Naive thymus-derived CD4-positive, alpha-beta T cell (primary cell): ENCODE data around the gene LIMS2. TPM values are rescaled to one million over a fixed set of nuclear protein-coding genes. Genes with fewer than 3 reads are reported as not detected.

Experiments used
- ATAC-seq: fragments of 150-1000 bp; cut with Tn5 transposase; 2 replicates; pipeline ENCODE4 v1.10.0; 2021; ENCODE audit warnings: mild to moderate bottlenecking, moderate library complexity
- CTCF ChIA-PET: fragments of 350-600 bp; sonication (Branson Sonifier 250); formaldehyde crosslinking; loops from one replicate; lab custom pipeline; 2021; ENCODE audit warnings: antibody characterized with exemption; lab: Charles Lee
- POLR2A ChIA-PET: fragments of 350-600 bp; sonication (Branson Sonifier 250); formaldehyde crosslinking; loops from one replicate; lab custom pipeline; 2021; ENCODE audit warnings: antibody characterized with exemption, inconsistent platforms; lab: Charles Lee
- DNase-seq, 9 donors: peaks; one replicate each; pipeline versions ENCODE4 v3.0.0 to v3.0.0-alpha.2; 2020 to 2022; ENCODE audit warnings: mixed read lengths in 1 of 9
- H3K27ac ChIP-seq: one replicate; pipeline ENCODE4 v1.7.0; 2013; ENCODE audit warnings: mild to moderate bottlenecking, low read depth, low read length, moderate library complexity
- H3K27me3 ChIP-seq, 2 donors: one replicate each; pipeline ENCODE4 v1.7.0; 2013; ENCODE audit warnings: low read length in 2 of 2, mild to moderate bottlenecking in 2 of 2, moderate library complexity in 2 of 2; ENCODE audit not compliant: control insufficient read depth in 2 of 2, insufficient read depth in 2 of 2
- H3K36me3 ChIP-seq, 3 experiments: 1 replicate in 2 of 3; 2 replicates in 1 of 3; pipeline ENCODE4 v1.7.0; 2013; ENCODE audit warnings: low read length in 3 of 3, mild to moderate bottlenecking in 3 of 3, moderate library complexity in 1 of 3; ENCODE audit not compliant: insufficient read depth in 3 of 3, control insufficient read depth in 2 of 3
- H3K4me1 ChIP-seq, 2 donors: one replicate each; pipeline ENCODE4 v1.7.0; 2013; ENCODE audit warnings: low read length in 2 of 2, mild to moderate bottlenecking in 2 of 2, moderate library complexity in 1 of 2; ENCODE audit not compliant: control insufficient read depth in 2 of 2, insufficient read depth in 2 of 2
- H3K4me3 ChIP-seq: 2 replicates; pipeline ENCODE4 v1.7.0; 2013; ENCODE audit warnings: mild to moderate bottlenecking, low read length
- H3K9me3 ChIP-seq, 3 experiments: 1 replicate in 2 of 3; 2 replicates in 1 of 3; pipeline ENCODE4 v1.7.0; 2013; ENCODE audit warnings: low read length in 3 of 3; ENCODE audit not compliant: control insufficient read depth in 2 of 3
- H3K27ac Mint-ChIP-seq, 9 donors: one replicate each; pipeline ENCODE4 v1.8.0; 2020 to 2022; ENCODE audit warnings: mixed read lengths in 9 of 9, mild to moderate bottlenecking in 8 of 9, moderate library complexity in 5 of 9, inconsistent platforms in 2 of 9
- H3K27me3 Mint-ChIP-seq, 5 donors: one replicate each; pipeline ENCODE4 v1.8.0; 2021 to 2022; ENCODE audit warnings: mixed read lengths in 5 of 5, mild to moderate bottlenecking in 1 of 5
- H3K36me3 Mint-ChIP-seq, 5 donors: one replicate each; pipeline ENCODE4 v1.8.0; 2020 to 2022; ENCODE audit warnings: mixed read lengths in 5 of 5, mild to moderate bottlenecking in 3 of 5, inconsistent platforms in 1 of 5
- H3K4me1 Mint-ChIP-seq, 7 donors: one replicate each; pipeline ENCODE4 v1.8.0; 2020 to 2022; ENCODE audit warnings: mixed read lengths in 7 of 7, mild to moderate bottlenecking in 3 of 7, inconsistent platforms in 1 of 7
- H3K4me3 Mint-ChIP-seq, 10 donors: one replicate each; pipeline ENCODE4 v1.8.0; 2020 to 2022; ENCODE audit warnings: mild to moderate bottlenecking in 10 of 10, mixed read lengths in 10 of 10, moderate library complexity in 6 of 10, inconsistent platforms in 2 of 10
- H3K9me3 Mint-ChIP-seq, 11 donors: one replicate each; pipeline ENCODE4 v1.8.0; 2020 to 2022; ENCODE audit warnings: mixed read lengths in 11 of 11, mild to moderate bottlenecking in 4 of 11, inconsistent platforms in 1 of 11, moderate library complexity in 1 of 11
- intact Hi-C, 2 donors: fragments of 100-400 bp; cut with micrococcal nuclease; formaldehyde crosslinking; loops; one replicate each; pipeline ENCODE4 v1.15.1; 2023
- polyA plus RNA-seq, 2 donors: library from polyadenylated mRNA; unstranded; fragments of 300-500 nt; fragmentation: Illumina TruSeq; gene quantifications; one replicate each; pipeline ENCODE4 v1.2.3, GENCODE V29; 2021
- total RNA-seq, 6 experiments: library from RNA in 5 of 6; stranded (reverse) in 5 of 6; gene quantifications; 1 replicate in 5 of 6; 2 replicates in 1 of 6; pipeline ENCODE4 v1.2.3 and lab custom pipeline; 2021 to 2026

LIMS2 gene
- total and polyA plus RNA-seq, 7 experiments from 2014 or later, result 5.3 to 27.0 (median 11.0) TPM

DNA sequence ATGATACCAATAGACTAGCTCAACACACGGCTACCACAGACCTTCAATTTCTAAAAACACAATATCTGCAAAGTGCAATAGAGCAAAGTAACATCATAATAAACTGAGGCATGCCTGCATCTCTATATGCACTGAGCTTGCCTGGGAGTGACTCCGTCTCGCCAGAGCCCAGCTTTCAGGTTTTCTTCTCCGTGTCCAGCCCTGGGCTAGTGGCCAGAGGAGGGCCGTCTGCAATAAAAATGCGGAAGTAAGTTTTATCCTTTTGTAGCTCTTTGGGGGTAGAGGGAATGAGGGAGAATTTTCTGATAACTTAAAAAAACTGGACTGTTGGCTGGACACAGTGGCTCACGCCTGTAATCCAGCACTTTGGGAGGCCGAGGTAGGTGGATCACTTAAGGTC is 70.3 kb downstream of the LIMS2 start:
- intact Hi-C loops, result no loop called here
- Mint-ChIP-seq H3K4me1 (peaks cover 0 to 12% (median 7%) of the 10 kb centered on the region in 7 donors), H3K27me3 (peaks cover 0 to 3% (median 0%) of the 10 kb centered on the region in 5 donors), H3K4me3 (no peak overlapping the region), H3K27ac (peak overlapping the region in 1 of 9 donors; percentile 52), H3K9me3 (peaks cover 0 to 15% (median 5%) of the 10 kb centered on the region in 11 donors), H3K36me3 (peaks cover 0 to 13% (median 4%) of the 10 kb centered on the region in 5 donors)
- CTCF ChIA-PET, result interaction anchor here (2.1 kb wide), 1 partner anchor 14 kb away, joined by 9 read pairs; no protein-coding TSS in a partner anchor
- Histone ChIP-seq H3K9me3 (no peaks in the 10 kb centered on the region), H3K27me3 (no peaks in the 10 kb centered on the region), H3K4me1 (peaks cover 0 to 11% of the 10 kb centered on the region in 2 donors), H3K27ac (no peak overlapping the region), H3K36me3 (no peaks in the 10 kb centered on the region), H3K4me3 (no peak overlapping the region)
- POLR2A ChIA-PET, result interaction anchor here (1.1 kb wide), 1 partner anchor 37 kb away, joined by 3 read pairs; no protein-coding TSS in a partner anchor
- DNase-seq, result no peak
- no peak for ATAC-seq

DNA sequence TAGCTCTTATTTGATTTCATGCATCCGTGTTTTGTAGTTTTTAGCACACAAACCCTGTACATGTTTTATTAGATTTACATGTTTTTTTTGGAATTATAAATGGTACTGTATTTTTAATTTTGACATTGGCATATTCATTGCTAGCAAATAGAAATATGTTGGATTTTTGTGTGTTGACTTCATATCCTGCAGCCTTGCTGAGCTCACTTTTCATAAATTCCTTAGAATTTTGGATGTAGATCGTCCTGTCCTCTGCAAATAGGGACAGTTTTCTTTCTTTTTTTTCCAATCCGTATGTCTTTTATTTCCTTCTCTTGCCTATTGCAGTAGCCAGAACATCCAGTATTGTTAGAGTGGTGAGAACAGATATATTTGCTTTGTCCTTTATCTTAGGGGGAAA is 76.1 kb downstream of the LIMS2 start:
- CTCF ChIA-PET, result interaction anchor here (0.7 to 0.9 kb wide), 2 partner anchors 9 to 24 kb away, joined by 3 read pairs; no protein-coding TSS in a partner anchor
- peaks cover 0 to 3% (median 0%) of the 10 kb centered on the region in 5 donors for H3K27me3 Mint-ChIP-seq
- no peak overlapping the region for H3K4me3 ChIP-seq
- no peaks in the 10 kb centered on the region for H3K27me3 ChIP-seq
- no peak overlapping the region for H3K27ac Mint-ChIP-seq
- no peaks in the 10 kb centered on the region for H3K9me3 ChIP-seq
- POLR2A ChIA-PET, result no interaction called here
- peaks cover 0 to 14% (median 5%) of the 10 kb centered on the region in 11 donors for H3K9me3 Mint-ChIP-seq
- H3K36me3 ChIP-seq, result no peaks in the 10 kb centered on the region
- no peak for DNase-seq
- intact Hi-C loops, result no loop called here
- H3K27ac ChIP-seq, result no peak overlapping the region
- H3K4me1 ChIP-seq, result no peaks in the 10 kb centered on the region
- no peak for ATAC-seq
- H3K36me3 Mint-ChIP-seq, result peaks cover 0 to 15% (median 4%) of the 10 kb centered on the region in 5 donors
- peaks cover 0 to 14% (median 2%) of the 10 kb centered on the region in 7 donors for H3K4me1 Mint-ChIP-seq
- no peak overlapping the region for H3K4me3 Mint-ChIP-seq

DNA sequence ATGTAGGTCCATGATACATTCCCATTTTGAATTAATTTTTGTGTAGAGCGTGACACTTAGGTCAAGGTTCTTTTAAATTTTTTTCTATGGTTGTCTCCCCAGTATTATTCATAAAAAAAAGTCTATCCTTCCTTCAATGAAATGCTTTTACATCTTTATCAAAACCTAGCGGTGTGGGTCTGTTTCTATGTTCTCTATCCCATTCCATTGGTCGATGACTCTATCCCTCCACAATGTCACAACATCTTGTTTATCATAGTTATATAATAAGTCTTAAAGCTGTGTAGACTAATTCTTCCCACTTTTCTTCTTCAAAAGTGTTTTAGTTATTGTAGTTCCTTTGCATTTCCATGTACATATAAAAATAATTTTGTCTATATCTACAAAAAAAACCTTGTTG is 76.6 kb downstream of the LIMS2 start:
- no peak overlapping the region for H3K27ac Mint-ChIP-seq
- CTCF ChIA-PET, result interaction anchor here (0.9 kb wide), 1 partner anchor 8 kb away, joined by 3 read pairs; no protein-coding TSS in a partner anchor
- peaks cover 0 to 3% (median 0%) of the 10 kb centered on the region in 5 donors for H3K27me3 Mint-ChIP-seq
- H3K9me3 Mint-ChIP-seq, result peaks cover 0 to 13% (median 5%) of the 10 kb centered on the region in 11 donors
- no peaks in the 10 kb centered on the region for H3K4me1 ChIP-seq
- DNase-seq (no peak), ATAC-seq (no peak)
- POLR2A ChIA-PET, result no interaction called here
- no peak overlapping the region for H3K4me3 Mint-ChIP-seq
- H3K27me3 ChIP-seq, result no peaks in the 10 kb centered on the region
- H3K9me3 ChIP-seq, result no peaks in the 10 kb centered on the region
- intact Hi-C loops, result no loop called here
- no peak overlapping the region for H3K27ac ChIP-seq
- H3K4me3 ChIP-seq, result no peak overlapping the region
- H3K36me3 Mint-ChIP-seq, result peaks cover 0 to 15% (median 4%) of the 10 kb centered on the region in 5 donors
- H3K4me1 Mint-ChIP-seq, result peaks cover 0 to 11% (median 0%) of the 10 kb centered on the region in 7 donors
- H3K36me3 ChIP-seq, result no peaks in the 10 kb centered on the region

DNA sequence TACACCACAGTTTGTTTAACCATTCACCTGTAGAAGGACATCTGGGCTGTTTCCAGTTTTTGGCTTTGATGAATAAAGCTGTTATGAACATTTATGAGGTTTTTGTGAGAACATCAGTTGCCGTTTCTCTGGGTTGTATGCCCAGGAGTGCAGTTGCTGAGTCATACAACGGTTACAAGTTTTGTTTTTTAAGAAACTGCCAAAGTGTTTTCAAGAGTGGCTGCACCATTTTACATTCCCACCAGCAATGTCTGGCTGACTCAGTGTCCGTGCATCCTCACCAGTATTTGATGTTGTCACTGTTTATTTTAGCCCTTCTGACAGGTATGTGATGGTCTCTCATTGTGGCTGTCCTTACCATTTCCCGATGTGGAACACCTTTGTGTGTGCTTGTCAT is 77.3 kb downstream of the LIMS2 start:
- ChIA-PET POLR2A (no interaction called here), CTCF (no interaction called here)
- H3K27ac Mint-ChIP-seq, result no peak overlapping the region
- Histone ChIP-seq H3K4me1 (no peaks in the 10 kb centered on the region), H3K27ac (no peak overlapping the region), H3K9me3 (no peaks in the 10 kb centered on the region), H3K36me3 (no peaks in the 10 kb centered on the region), H3K4me3 (no peak overlapping the region), H3K27me3 (no peaks in the 10 kb centered on the region)
- H3K4me3 Mint-ChIP-seq, result no peak overlapping the region
- H3K9me3 Mint-ChIP-seq, result peaks cover 0 to 9% (median 2%) of the 10 kb centered on the region in 11 donors
- DNase-seq, result no peak
- intact Hi-C loops, result no loop called here
- no peak for ATAC-seq
- peaks cover 0 to 3% (median 0%) of the 10 kb centered on the region in 5 donors for H3K27me3 Mint-ChIP-seq
- H3K36me3 Mint-ChIP-seq, result peaks cover 0 to 10% (median under 1%) of the 10 kb centered on the region in 5 donors
- peaks cover 0 to 11% (median 0%) of the 10 kb centered on the region in 7 donors for H3K4me1 Mint-ChIP-seq

DNA sequence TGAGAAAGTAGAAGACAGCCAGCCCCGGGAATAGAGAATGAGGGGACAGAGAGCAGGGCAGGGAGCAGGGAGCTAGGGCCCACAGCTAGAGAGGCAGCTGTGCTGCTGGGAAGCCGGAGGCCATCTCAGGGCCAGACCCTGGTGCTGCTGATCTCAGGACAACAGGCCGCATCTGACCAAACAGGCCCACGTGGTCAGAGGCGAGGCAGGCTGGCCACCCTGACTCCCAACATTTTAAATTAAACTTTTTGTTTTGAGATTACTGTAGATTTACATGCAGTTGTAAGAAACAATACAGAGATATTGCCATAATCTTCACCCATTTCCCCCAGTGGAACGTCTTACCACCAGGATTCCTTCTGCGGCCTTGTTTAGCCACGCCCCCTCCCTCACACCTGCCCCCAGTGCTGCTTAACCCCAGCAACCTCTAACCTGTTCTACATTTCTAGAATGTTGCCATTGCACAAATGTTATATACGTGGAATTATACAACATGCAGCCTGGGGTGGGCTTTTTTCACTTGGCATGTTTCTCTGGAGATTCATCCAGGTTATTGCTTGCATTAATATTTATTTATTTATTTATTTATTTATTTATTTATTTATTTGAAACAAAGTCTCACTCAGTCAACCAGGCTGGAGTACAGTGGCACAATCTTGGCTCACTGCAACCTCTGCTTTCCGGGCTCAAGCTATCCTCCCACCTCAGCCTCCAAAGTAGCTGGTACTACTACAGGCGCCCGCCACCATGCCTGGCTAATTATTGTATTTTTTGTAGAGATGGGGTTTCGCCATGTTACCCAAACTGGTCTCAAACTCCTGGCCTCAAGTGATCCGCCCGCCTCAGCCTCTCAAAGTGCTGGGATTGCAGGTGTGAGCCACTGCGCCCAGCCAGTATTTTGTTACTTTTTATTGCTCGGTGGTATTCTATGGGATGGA is 78.0 kb downstream of the LIMS2 start:
- POLR2A ChIA-PET, result no interaction called here
- Histone ChIP-seq H3K9me3 (no peaks in the 10 kb centered on the region), H3K36me3 (no peaks in the 10 kb centered on the region), H3K27ac (no peak overlapping the region), H3K4me1 (no peaks in the 10 kb centered on the region), H3K4me3 (no peak overlapping the region), H3K27me3 (no peaks in the 10 kb centered on the region)
- Mint-ChIP-seq H3K4me1 (peaks cover 0 to 11% (median 0%) of the 10 kb centered on the region in 7 donors), H3K27ac (no peak overlapping the region), H3K4me3 (no peak overlapping the region), H3K9me3 (peaks cover 0 to 5% (median 0%) of the 10 kb centered on the region in 11 donors), H3K36me3 (peaks cover 0 to 8% (median 0%) of the 10 kb centered on the region in 5 donors), H3K27me3 (peaks cover 0 to 3% (median 0%) of the 10 kb centered on the region in 5 donors)
- DNase-seq (no peak), ATAC-seq (no peak)
- CTCF ChIA-PET, result no interaction called here
- intact Hi-C loops, result no loop called here

DNA sequence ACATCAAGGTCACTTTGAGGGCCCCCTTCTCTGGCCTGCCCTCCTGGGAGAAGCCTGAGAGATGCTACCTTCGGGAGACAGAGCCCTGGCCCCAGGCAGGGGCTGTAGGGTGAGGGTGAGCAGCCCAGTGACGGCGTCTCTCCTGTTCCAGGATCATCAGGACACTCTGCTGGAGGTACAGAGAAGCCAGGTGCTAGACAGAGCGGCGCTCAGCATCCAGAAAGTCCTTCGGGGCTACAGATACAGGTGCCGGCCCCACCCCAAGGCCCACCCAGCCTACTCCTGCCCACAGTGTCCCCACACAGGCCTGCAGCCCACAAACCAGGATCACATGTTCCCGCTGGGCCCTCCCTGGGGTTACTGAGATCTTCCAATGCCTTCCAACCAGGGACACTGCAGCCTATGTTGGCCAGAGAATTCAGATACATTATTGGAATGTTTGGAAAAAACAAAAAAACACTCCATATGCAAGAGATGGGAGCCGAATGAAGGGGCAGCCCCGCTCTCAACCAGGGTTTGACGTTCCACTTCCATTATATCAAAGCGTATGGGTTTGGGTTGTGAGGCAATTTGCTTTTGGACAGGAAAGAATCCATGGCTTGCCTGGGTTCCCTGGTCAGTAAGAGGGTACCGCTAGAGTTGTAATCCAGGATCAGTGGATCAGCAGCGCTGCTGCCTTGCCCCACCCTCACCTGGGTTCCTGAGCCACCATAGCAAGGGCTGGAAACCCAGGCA is 78.9 kb downstream of the LIMS2 start:
- H3K36me3 Mint-ChIP-seq, result peaks cover 0 to 5% (median 0%) of the 10 kb centered on the region in 5 donors
- DNase-seq (no peak), ATAC-seq (no peak)
- Histone ChIP-seq H3K27ac (no peak overlapping the region), H3K36me3 (no peaks in the 10 kb centered on the region), H3K4me1 (no peaks in the 10 kb centered on the region), H3K27me3 (no peaks in the 10 kb centered on the region), H3K9me3 (no peaks in the 10 kb centered on the region), H3K4me3 (no peak overlapping the region)
- intact Hi-C loops, result no loop called here
- ChIA-PET POLR2A (no interaction called here), CTCF (interaction anchor here (1.6 kb wide), 1 partner anchor 43 kb away, joined by 4 read pairs; no protein-coding TSS in a partner anchor)
- peaks cover 0 to 11% (median 0%) of the 10 kb centered on the region in 7 donors for H3K4me1 Mint-ChIP-seq
- H3K27ac Mint-ChIP-seq, result no peak overlapping the region
- peaks cover 0 to 3% (median 0%) of the 10 kb centered on the region in 11 donors for H3K9me3 Mint-ChIP-seq
- peaks cover 0 to 3% (median 0%) of the 10 kb centered on the region in 5 donors for H3K27me3 Mint-ChIP-seq
- no peak overlapping the region for H3K4me3 Mint-ChIP-seq
